Measurements from ENCODE around the gene CYB561D1.
"Not testable (repeated sequence)": the region's sequence is repeated elsewhere in the genome, so short reads cannot be mapped to it uniquely, and the experiment has no call there.

Gene CYB561D1, protein sequence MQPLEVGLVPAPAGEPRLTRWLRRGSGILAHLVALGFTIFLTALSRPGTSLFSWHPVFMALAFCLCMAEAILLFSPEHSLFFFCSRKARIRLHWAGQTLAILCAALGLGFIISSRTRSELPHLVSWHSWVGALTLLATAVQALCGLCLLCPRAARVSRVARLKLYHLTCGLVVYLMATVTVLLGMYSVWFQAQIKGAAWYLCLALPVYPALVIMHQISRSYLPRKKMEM

DNA sequence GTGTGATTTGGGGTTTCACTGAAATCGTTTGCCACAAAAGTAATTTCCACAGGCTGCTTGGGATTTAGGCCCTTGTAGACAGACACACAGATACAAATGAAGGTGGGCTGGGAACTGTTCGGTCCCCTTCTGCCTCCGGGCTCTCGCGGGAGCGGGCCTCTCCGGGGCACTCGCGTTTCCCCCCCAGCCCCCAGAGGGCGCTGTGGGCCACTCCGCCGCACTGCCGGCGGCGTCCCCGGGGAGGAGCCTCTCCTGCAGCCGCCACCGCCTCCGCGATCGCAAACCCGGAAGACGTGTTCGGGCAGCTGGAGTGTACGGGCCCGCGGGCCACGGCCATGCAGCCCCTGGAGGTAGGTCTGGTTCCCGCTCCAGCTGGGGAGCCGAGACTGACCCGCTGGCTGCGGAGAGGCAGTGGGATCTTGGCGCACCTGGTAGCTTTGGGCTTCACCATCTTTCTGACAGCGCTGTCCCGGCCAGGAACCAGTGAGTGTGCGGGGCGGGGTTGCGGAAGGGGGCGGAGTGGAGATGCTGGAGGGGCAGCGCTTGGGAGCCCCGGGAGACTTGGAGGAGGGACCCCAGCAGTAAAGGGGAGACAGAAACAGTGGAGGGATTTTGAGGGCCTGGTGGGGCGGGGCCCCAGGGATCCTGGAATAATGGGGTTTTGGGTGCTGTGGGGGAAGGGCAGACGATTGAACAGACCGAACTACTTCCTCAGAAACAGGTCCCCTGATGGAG, at the start of gene CYB561D1:
TSS of gene CYB561D1 (plus strand) at position 290 of the 735 bp plus-strand sequence. CDS start at position 336, 46 bp downstream.
- DNase-seq = peak; percentile 78

DNA sequence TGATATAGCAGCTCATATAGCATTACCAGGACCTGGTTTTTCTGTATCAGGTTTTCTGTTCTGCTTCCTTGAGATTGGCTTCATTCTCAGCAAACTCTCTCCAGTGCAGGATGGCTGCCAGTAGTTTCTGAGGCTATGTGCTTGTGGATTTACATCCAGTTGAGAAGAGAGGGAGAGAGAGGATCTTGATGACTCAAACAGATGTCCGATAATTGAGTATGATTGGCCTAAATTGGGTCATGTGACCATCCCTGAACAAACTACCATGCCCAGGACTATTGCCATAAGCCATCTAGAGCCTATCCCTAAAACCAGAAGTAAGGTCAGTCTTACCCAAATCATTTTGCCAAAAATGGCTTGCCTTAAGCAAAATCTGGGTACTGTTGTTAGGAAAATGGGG, 49.5 kb upstream of the CYB561D1 start:
- peak; percentile 43 for DNase-seq

DNA sequence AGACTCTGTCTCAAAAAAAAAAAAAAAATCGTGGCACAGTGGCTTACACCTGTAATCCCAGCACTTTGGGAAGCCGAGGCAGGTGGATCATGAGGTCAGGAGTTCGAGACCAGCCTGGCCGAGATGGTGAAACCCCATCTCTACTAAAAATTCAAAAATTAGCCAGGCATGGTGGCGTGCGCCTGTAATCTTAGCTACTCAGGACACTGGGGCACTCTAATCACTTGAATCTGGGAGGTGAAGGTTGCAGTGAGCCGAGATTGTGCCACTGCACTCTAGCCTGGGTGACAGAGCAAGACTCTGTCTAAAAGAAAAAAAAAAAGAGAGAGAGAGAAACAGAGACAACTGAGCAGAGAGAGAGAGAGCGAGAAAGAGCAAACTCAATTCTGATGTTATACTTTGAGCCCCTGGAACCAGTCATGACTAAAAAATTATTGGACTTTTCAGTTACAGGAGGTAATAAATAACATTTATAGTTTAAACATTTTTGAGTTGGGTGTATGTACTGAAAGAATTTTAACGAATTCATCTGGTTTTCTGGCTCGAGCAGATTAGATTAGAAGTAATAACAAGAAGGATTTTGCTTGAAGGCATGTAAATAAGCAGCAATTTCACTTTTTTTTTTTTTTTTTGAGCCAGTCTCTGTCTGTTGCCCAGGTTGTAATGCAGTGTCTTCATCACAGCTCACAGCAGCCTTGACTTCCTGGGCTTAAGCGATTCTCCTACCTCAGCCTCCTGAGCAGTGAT, 47.8 kb upstream of the CYB561D1 start:
- DNase-seq = peak; percentile 48

DNA sequence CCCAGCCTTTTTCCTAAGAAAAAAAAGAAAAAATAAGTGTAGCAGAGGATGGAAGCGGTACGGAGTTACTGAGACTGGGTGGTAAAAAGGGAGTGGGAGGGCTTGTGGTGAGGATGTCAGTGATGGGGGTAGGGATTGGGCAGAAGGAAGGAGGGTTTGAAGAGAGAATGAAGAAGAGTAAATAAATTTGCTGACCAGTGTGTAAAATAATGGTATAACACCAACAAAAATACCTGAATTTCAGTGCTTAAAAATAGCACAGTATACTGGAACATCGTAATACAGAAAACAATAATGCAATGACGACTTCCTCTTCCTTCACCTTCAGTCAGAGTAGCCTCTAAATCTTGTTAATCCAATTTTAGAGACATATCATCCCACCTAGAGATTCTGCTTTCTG, 46.4 kb upstream of the CYB561D1 start:
- DNase-seq = no peak

DNA sequence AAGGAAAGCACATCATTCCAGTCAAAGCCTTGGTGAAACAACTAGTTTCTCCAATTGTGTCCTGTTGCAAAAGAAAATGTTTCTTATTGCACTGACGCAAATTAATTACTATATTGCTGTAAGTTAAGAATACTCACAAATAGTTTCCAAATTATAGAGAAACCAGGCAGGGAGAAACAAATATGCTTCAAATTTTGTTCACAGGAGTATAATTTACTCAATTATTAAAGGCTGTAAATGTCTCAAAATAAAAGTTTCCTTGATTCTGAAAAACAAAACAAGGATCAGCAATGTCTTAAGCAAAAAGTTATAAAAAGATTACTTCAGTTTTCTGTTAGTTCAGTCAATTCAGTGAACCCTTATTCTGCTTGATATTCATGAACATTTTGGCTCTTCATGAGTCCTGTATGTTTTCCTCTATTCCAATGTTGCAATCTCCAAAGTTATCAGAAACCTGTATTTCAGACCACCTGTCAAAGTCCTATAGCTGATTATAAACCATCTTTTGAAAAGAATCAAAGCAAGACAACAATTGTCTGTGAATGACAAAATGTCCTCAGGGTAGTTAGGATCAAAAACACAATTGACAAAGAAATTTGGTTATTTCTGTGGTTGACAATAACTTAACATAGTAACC, 39.3 kb upstream of the CYB561D1 start:
- no peak for DNase-seq

DNA sequence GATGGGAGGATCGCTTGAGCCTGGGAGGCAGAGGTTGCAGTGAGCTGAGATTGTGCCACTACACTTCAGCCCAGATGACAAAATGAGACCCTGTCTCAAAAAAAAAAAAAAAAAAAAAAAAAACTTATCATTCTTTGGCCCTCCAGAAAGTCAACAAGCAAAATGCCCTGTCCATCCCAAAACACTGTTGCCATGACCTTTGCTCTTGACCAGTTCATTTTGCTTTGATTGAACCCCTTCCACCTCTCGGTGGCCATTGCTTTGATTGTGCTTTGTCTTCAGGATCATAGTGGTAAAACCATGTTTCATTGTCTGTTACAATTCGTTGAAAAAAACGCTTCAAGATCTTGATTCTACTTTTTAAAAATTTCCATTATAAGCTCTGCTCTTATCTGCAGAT, 36.1 kb upstream of the CYB561D1 start:
- no peak for DNase-seq

DNA sequence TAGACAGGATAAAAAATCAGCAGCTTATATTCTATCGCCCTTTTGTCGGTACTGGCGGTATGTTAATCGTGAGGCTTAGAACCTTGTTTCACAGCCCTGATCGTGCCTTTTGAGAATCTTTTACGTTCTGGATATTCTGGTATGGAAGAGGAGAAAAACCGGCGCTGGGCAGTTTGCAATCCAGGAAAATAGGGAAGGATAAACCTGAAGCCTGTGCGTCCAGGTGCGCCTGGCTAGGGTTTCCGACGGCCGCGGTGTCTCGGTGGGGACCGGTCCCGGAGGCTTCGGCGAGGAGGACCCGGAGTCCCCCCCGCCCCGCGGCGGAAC, 27.8 kb upstream of the CYB561D1 start:
- no peak for DNase-seq

DNA sequence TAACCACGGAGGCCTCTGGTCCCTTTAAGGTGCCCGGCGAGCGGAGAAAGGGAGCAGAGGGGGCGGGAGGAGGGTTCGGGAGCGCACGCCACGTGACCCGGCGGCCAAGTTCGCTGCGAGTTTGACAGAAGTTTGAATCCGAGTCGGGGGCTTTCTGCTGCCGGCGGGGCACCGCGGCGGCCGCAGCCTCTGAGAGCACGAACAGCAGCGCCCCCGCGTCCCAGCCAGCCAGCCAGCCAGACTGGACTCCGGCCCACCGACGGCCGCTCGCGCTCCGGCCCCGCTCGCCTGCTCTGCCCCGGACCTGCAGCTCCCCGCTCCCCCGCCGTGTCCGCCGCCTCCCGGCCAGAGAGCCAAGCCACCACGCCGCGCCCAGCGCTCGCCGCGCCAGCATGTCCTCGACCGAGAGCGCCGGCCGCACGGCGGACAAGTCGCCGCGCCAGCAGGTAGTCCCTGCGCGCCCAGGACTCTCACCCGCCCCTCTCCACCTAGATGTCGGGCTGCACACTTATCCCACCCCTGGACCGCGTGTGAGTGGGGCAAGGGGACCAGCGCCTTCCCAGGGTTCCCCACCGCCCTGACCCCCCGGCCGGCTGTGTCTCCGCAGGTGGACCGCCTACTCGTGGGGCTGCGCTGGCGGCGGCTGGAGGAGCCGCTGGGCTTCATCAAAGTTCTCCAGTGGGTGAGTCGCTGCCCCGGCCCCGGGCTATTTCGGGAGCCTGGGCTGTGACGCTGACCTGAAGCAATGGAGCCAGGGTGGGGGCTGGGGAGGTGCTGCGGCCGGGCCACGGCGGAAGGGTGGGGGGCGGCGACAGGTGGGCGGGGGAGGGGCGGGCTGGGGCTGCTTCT, 27.2 kb upstream of the CYB561D1 start, which contains the start of gene SYPL2:
TSS of gene SYPL2 (plus strand) at position 95 of the 849 bp plus-strand sequence. CDS start at position 393, 298 bp downstream.
- DNase-seq = peak; percentile 22

DNA sequence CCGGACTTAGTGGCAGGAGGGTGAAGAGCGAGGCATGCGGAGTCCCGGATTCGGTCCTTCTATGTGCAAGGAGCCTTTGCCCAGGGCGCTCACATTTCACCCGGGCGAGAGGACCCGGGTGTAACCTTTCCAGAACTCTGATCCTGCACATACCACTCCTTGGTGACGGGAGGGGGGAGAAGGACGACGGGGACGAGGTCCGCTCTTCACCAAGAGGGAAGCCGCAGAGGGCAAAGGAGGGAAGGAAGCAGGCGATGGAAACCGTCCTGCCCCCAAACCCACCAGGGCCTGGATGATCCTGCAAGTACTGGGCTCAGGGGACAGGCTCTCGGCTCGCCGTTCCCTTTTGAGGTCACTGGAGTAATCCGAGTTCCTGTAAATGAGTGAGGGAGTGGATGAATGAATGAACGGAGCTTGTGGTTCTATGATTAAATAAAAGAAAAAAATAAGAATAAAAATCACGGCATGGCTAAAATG, 26.6 kb upstream of the CYB561D1 start:
- no peak for DNase-seq

DNA sequence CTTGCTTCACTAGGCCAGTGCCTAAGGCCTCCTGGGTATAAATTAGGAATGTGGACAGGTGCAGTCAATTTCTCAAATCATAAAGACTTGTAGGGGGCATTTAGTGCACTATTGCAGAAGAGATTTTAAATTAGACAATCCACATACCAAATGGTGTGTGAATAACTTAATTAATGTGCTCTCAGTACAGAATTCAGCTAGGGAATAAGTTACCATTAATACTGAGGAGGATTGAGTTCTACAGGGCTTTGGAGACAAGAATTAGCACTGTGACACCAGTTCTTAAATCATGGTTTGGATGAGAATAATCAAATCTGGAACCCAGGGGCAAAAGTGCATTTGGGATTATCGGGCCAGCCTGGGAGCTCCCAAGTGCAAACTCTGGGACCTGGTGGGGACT, 25.8 kb upstream of the CYB561D1 start:
- DNase-seq = no peak

DNA sequence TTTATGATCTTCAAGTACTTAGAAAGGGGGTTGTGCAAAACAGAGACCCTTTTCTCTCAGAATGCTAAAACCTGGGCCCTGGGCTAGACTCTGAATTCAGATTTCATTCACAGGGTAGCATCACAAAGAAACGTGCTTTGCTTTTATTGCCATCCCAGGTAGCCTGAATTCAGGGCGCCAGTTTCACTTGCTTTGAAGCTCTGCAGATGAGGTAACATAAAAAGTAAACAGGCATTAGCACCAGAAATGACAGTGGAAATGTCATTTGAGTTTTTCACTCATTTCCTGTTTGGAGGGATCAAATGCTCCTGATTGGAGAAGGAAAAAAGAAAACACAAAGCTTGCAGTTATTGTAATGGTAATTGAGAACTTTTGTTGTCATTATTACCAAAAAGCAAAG, 25.0 kb upstream of the CYB561D1 start:
- no peak for DNase-seq

DNA sequence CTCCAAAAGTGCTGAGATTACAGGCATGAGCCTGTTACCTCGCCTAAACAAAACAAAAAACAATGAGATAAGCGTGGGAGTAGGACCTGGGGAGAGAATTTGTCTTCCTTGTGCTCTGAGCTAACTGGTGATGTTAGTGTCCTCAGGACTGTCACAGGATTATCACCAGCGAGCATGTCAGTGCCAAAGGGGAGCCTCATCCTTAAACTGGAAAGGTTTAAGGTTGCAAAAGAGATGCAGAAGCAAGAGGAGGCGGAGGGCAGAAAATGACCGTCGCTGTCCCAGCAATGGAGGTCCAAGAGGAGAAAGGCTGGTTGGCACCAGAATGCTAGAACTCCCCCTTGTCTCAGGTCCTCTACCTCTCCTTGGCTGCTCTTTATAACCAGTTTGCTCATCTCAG, 23.6 kb upstream of the CYB561D1 start:
- no peak for DNase-seq

DNA sequence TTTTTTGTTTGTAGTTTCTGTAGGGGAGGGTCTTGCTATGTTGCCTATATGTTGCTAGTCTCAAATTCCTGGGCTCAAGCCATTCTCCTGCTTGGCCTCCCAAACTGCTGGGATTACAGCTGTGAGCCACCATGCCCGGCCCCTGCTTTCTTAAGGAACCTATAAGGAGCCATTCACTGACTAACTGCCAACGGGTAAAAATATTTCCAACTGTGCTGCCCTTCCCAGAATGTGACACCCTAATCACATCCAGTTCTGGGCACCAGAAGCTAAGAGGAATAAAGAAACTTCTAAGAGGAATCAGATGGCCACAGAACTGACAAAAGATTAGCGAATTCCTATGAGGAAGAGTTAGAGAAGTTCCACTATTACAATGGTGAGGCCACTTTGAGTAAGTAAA, 21.1 kb upstream of the CYB561D1 start:
- no peak for DNase-seq

DNA sequence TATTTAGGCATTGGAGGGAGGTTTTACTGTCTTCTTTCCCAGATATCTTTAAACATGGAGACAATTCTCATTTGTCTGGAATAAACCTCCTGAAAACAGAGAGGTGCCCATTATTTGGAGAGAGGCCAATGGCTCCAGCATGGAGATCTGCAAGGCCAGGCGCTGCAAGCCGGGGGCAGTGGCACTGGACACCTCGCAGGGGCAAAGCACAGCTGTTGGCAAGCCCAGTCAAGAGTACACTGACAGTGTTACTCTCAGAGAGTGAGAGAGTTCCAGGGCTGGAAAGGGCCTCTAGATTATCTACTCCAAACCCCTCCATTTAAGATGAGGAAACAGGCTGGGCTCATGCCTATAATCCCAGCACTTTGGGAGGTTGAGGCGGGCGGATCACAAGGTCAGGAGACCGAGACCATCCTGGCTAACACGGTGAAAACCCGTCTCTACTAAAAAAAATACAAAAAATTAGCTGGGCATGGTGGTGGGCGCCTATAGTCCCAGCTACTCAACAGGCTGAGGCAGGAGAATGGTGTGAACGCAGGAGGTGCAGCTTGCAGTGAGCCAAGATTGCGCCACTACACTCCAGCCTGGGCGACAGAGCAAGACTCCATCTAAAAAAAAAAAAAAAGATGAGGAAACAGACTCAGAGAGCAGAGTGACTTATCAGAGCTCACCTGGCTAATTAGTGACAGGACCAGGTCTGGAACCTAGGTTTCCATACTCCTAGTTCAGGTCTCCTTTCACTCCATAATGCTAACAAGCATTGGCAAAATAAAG, 20.4 kb upstream of the CYB561D1 start:
- not testable (repeated sequence) for DNase-seq

DNA sequence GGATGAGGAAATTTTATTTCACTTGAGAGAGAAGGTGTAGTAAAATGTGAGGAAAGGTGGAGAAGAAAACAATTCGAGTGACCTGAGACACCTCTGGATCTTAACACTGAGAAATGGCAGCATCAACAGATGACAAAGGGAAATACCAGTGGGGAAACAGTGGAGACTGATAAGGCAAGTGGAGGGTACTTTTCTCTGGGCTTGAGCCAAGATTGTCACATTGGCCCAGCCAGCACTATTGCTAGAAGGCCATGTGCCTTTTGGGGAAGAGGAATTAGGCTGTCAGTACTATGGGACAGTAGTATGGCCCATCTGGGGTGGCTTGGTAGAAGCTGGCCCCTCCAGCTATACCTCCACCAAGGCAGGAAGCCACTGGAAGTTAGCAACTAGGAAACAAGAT, 19.2 kb upstream of the CYB561D1 start:
- DNase-seq = no peak

DNA sequence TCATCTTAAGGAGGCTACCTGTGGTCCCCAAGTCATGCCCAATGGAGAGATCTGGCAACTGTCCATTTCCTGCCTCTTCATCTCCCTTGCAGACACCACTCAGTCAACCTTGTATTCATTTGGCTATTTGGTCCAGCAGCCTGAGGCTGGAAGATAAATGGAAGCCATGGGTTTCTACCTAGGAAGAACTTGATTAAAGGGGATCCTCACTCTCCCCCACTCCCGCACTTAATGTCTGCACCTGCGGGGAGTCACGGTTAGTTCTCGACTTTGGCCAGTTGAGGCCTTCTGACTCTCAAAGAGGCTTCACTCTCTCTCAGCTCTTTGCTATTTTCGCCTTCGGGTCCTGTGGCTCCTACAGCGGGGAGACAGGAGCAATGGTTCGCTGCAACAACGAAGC, 18.6 kb upstream of the CYB561D1 start:
- DNase-seq = no peak

DNA sequence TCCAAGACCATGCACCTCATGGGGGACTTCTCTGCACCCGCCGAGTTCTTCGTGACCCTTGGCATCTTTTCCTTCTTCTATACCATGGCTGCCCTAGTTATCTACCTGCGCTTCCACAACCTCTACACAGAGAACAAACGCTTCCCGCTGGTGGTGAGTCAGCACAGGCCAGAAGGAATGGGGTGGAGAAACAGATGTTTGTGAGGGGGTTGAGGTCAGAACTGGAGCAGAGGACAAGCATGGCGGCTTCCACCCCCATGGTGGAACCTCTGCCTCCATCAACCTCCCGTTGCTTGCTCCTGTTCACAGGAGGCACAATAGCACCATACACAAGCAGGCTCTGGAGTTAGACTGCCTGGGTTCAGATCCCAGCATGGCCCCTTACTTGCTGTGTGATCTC, 17.1 kb upstream of the CYB561D1 start:
- no peak for DNase-seq

DNA sequence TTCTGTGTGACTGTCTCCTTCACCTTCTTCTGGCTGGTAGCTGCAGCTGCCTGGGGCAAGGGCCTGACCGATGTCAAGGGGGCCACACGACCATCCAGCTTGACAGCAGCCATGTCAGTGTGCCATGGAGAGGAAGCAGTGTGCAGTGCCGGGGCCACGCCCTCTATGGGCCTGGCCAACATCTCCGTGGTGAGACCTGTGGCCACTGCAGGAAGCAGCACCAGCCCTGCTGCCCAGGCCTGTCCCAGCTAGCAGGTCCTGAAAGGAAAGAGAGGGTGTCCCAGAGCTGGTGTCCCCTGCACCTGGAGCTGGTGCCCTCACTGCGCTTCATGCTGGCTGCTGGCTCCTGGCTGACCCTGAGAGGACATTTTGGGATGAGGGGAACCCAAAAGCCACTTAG, 16.1 kb upstream of the CYB561D1 start:
- DNase-seq = no peak

DNA sequence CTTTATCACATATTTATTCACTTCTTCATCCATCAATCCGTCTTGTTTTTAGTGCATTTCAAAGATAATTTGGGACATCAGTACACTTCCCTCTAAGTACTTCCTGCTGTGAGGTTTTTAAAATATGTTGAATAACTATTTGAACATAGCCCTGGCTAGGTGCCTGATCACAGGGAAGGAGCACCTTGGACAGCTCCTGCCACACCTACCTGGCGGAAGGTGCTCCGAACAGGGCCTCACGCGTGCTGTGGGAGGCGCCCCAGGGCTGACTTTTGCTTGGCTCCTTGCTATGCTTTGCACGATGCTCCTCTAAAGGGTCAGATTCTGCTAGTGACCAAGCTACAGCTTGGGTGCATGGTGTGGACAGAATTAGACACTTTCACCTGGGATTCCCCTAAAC, 15.1 kb upstream of the CYB561D1 start:
- DNase-seq = no peak

DNA sequence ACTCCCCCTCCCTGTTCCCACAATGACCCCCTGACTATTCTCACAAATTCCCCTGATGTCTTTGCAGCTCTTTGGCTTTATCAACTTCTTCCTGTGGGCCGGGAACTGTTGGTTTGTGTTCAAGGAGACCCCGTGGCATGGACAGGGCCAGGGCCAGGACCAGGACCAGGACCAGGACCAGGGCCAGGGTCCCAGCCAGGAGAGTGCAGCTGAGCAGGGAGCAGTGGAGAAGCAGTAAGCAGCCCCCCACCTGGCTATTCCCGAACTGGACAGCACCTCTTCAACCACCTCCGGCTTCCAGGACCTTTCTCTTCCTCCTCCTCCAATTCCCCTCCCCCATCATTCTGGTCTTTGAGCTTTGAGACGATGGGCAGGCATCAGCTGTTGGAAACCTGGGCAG, 14.6 kb upstream of the CYB561D1 start:
- DNase-seq = no peak

DNA sequence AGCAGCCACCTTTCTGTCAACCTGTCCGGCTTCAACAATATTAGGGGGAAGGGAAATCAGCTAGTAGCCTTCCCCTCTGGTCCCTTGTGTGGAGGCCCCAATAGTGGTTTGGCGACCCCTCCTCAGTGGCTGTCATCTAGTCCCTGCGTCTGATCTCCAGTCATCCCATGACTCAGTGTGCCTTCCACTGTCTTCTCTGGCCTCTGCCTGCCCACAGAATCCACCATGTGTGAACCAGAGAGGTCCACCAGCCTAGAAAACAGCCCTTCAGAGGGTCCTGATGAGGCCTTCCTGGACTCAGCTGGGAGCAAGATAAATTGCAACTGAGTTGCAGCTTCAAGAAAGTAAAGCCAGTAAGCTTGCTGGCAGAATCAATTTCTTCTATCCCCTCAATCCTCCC, 14.0 kb upstream of the CYB561D1 start:
- DNase-seq = no peak

DNA sequence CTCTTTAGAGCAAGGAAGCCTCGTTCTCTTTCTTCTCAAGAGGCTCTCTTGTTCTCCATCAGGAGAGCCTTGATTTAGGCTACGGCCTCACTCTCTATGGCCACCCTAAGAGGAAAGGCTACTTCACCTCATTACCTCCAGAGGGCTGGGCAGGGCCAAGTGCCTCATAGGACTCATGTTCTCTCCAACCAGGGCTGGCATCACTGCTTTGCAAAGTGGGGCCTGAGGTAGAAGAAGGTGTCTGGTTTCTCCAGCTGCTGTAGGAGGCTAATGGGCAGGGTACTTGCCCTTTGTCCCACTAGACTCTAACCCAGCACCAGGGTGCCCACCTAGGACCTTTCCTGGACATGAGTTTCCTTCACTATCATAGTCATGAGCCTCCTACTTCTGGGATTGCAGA, 12.2 kb upstream of the CYB561D1 start:
- DNase-seq = no peak

Data from HCEC 1CT (cell line).